Stimulated activated CD8-positive, alpha-beta memory T cell treated with anti-CD3 and anti-CD28 coated beads, Interleukin-12 subunit alpha, Interleukin-12 subunit beta, amount 100 ng/mL, for 24 hours (primary cell): ENCODE measurements around the gene BCAN.
"Not testable (repeated sequence)": the region's sequence is repeated elsewhere in the genome, so short reads cannot be mapped to it uniquely, and the experiment has no call there.

Experiments
- DNase-seq: peaks from one replicate; pipeline ENCODE4 v3.0.0-alpha.2; 2020; ENCODE audit errors: extremely low read depth

The BCAN gene

DNA sequence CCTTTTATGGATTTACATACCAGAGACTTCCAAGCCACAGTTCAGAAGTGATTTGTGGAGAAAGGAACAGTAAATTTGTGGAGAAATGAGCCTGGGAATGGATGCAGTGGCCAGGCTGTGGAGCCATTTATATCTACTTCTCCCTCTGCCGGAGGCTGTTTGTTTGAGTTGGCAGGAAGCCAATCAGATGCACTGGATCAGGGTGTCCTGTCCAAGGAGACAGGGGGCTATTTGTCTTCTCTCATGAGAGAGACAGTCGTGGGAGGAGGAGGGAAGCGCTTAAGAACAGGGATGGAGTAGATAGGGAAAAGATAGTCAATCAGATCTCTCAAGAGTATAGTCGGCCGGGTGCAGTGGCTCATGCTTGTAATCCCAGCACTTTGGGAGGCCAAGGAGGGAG is 25.5 kb upstream of the BCAN start:
- DNase-seq = no peak

DNA sequence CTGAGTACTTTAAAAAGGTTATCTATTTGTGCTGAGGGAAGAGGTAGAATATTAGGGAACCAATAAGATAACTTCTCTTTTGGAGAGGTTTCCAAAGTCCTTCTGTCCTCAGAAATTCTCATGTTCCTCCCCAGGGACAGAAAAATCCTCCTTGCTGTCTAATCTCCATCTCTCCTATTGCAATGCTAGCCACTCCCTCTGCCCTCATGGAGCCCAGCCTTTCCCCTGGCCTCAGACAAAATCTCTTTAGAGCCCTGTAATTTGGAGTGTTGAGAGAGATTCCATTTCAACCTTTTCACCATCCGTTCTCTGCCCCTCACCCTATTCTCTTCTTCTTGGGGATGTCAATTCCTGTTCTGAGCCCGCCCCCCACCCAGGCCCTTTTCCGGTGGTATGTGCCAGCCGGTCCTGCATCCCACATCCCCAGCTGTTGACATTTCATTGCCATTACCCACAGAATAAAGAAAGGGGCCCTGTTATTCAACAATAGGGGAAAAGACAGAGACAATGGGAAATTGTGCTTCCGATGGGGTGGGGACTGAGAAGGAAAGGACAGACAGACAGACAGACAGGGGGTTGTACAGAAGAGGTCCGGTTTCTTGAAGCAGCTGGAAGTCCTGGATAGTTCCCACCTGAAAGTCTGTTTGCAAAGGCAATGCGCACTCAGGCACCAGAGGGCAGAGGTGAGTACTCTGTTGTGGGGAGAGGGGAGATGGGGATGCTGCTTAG is 22.9 kb upstream of the BCAN start, which contains the start of gene HAPLN2:
TSS of gene HAPLN2 (plus strand) at position 563 of the 729 bp plus-strand sequence. CDS start 4,076 bp downstream, outside the sequence.
- DNase-seq = no peak

DNA sequence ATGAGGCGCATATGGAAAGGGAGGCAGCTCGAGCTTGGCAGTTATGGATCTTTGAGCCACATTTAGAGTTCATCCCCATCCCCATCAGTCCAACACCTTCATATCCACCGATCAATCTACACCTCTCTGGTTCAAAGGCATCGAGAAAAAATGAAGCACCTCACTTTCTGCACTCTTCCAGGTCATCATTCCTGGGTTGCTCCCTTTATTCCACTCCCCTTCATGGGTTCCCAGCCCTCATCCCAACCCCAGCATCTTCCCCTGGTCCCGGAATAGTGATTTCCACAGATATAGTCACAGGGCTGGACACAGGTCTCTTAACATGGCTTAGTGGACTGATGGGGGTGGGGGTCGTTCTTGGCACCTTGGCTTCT is 22.3 kb upstream of the BCAN start:
- no peak for DNase-seq

DNA sequence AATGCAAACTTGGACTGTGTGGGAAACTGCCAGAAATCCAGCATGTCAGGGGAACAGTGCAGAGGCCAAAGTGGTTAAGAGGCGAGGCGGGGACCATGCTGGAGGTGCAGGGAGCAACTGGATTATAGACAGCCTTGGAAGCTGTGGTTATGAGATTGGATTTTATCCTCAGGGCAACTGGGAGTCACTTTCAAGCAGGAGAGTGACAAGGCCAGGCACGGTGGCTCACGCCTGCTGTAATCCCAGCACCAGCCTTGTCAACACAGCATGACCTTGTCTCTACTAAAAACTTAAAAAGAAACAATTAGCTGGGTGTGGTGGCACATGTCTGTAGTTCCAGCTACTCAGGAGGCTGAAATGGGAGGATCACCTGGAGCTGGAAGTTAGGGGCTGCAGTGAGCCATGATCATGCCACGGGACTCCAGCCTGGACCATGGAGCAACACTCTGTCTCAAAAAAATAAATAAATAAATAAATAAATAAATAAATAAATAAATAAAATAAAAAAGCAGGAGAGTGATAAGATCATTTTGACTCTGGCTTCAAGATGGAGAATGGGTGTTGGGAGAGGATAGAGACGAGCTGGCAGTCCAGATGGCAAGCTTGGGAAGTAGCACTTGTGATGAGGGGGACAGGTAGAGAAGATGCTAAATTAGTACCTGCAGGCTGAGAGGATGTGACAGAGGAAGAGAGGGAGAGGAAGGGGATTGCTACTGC is 19.2 kb upstream of the BCAN start:
- no peak for DNase-seq

DNA sequence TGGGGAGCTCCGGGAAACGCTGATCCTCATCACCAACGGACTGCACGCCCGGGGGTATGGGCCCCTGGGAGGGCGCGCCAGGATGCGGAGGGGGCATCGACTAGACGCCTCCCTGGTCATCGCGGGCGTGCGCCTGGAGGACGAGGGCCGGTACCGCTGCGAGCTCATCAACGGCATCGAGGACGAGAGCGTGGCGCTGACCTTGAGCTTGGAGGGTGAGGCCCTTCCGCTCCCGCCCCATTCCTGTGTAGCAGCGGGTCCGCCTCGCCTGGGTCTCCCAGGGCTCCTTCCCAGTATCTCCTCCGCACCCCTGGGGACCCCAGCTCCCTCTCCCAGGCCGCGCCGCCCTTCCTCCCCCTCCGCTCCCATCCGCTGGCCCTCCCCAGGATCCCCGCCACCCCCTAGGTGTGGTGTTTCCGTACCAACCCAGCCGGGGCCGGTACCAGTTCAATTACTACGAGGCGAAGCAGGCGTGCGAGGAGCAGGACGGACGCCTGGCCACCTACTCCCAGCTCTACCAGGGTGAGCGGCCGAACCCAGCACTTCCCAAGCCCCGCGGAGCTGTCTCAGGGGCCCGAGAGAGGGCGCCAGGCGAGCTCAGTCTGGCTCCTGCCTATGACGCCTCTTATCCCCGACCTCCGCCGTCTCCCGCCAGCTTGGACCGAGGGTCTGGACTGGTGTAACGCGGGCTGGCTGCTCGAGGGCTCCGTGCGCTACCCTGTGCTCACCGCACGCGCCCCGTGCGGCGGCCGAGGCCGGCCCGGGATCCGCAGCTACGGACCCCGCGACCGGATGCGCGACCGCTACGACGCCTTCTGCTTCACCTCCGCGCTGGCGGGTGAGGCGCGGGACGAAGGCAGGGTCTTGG is 17.7 kb upstream of the BCAN start:
- DNase-seq = no peak

DNA sequence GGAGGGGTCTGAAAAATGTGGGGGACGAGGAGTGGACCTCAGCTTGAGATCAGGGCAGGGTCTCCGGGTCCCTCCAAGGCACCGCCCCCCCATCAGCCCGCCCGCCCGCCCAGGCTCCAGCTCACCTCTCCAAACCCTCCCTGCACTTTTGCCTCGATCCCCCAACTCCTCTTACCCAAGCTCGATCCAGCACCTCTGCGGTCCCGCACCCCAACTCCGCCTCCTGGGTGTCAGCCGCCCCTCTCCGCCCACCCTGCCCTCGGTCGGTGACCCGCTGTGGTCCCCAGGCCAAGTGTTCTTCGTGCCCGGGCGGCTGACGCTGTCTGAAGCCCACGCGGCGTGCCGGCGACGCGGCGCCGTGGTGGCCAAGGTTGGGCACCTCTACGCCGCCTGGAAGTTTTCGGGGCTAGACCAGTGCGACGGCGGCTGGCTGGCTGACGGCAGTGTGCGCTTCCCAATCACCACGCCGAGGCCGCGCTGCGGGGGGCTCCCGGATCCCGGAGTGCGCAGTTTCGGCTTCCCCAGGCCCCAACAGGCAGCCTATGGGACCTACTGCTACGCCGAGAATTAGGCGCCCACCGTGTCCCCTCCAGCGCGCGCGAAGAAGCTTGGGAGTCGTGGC is 17.0 kb upstream of the BCAN start:
- no peak for DNase-seq

DNA sequence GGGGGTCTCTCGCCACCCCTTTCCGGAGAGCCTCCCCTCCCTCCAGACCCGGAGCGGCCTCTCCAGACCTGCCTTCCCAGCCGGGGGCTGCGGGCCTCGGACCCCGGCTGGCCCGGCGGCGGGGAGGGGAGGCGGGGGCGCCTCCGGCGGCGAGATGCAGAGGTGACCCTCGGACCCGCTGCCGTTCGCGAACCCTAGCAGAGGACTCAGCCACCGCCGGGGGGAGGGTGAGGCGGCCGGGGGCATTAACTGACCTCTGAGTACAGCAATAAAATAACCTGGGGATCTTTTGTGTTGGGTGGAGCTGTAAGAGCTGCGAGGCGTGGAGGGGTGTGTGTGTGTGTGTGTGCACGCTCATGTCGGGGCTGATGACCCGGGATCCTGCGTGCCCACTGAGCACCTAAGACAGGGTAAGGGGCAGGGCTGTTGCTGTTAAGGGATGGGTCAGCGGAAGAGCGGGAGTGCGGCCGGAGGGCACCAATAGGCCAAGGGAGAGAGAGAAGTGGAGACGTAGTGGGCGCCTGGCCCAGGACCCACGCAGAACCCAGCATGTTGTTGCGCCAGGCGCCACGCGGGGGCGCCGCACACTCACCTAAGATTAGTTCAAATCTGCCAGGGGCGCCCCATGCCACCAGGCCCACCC is 16.4 kb upstream of the BCAN start:
- no peak for DNase-seq

DNA sequence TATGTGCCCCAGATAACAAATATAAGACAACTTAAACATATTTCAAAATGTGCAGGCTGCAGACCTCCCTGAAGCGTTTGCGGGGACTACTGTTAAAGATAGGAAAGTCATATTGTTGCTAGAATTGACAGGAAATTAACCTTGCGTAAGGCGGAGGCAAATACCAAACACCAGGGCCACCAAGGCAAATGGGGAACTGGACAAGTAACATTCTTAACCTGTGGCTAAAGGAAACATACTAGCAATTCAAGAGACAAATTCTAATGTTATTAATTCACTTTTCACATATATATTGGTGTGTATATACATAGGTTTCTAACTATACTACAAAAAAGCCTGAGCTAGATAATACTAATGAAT is 15.9 kb upstream of the BCAN start:
- DNase-seq = no peak

DNA sequence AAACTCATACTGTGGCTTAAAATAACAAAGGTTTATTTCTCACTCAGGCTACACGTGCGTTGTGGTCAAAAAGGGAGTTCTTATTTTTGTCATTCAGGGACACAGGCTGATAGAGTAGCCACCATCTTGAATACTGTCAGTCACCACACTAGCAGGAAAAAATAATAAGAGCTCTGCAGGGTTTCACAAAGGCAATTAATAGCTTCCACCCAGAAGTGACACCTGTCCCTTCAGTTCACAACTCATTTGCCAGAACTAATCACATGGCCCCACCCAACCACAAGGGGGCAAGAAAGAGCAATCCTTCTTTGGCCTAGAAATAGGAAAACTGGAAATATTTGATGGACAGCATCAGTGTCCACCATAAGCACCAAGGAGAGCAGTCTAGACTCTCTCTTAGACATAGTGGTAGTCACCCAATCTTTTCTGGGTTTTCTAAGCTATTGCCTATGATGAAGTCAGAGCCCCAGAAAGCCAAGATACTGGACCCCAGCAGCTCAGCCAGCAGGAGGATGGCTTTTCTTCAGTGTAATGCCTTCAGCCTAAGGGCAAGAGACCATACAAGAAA is 14.5 kb upstream of the BCAN start:
- no peak for DNase-seq

DNA sequence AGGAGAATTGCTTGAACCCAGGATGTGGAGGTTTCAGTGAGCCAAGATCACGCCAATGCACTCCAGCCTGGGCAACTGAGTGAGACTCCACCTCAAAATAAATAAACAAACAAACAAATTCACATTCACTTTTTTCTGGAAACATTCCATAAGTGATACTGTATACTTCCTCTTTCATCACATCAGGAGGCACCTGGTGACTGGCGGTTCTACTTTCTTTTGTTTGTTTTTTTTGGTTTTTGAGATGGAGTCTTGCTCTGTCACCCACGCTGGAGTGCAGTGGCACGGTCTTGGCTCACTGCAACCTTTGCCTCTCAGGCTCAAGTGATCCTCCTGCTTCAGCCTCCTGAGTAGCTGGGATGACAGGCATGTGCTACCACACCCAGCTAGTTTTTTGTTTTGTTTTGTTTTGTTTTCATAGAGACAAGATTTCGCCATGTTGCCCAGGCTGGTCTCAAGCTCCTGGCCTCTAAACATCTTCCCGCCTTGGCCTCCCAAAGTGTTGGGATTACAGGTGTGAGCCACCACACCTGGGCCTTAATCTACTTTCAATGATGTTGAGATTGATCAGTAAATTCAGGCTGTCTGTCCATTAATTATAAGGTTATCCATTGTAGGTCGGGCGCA is 12.0 kb upstream of the BCAN start:
- DNase-seq = no peak

DNA sequence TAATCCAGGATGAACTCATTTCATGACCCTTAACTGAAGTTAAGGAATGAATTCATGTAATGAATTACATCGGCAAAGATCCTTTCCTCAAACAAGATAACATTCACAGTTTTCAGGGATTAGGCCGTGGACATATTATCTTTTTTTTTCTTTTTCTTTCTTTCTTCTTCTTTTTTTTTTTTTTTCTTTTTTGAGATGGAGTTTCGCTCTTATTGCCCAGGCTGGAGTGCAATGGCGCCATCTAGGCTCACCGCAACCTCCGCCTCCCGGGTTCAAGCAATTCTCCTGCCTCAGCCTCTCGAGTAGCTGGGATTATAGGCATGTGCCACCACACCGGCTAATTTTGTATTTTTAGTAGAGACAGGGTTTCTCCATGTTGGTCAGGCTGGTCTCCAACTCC is 10.8 kb upstream of the BCAN start:
- DNase-seq = not testable (repeated sequence)

DNA sequence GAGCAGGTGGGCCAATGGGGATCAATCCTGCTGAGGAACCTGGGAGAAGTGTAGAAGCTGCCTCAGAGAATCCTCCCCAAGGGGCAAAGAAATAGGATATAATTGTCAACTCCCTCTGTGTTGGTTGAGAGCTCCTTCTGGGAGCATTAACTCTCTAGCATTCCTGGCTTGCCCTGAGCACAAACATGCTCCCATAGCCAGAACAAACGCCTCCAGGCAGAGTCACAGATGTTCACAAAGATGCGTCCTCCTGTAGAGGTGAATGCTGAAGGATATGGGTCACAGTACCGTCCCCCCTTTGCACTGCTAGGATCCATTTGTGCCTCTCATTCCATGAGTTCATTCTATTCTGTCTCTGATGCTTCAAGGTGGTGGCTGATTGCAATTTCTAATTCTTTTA is 9.6 kb upstream of the BCAN start:
- DNase-seq = no peak

DNA sequence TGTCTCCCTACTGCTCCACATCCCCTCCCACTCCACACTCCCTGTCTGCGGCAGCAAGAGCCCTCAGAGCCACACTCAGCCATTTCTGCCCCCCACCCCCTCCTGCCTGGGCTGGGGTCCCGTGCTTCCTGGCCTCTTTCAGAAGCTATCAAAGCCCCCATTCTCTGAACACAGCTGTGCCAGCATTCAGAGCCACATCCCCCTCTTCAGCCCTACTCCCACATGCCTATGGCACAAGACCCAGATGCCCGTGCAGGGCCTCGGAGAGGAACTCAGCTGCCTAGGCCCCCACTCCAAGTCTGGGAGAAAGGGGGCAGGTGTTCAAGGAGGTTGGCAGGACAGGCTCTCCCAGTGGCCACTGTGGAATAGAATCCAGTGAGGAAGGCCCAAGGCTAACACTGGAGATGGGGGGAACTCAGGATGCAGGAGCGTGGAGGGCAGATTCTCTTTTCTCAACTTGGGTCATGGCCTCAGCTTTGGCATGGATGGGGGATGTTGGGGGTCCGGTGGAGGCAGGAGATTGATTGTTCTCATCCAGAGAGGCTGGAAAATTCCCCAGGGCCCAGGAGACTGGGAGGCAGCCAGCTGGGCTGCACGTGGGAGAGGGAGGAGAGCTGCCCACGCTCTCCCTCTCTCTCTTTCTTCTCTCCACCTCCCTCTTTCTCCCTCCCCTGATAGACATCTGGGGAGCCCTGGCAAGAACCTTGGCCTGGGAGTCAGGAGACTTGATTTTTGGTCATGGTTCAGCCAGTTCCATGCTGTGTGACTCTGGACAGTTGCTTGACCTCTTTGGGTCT is 3.5 kb upstream of the BCAN start:
- DNase-seq = no peak

DNA sequence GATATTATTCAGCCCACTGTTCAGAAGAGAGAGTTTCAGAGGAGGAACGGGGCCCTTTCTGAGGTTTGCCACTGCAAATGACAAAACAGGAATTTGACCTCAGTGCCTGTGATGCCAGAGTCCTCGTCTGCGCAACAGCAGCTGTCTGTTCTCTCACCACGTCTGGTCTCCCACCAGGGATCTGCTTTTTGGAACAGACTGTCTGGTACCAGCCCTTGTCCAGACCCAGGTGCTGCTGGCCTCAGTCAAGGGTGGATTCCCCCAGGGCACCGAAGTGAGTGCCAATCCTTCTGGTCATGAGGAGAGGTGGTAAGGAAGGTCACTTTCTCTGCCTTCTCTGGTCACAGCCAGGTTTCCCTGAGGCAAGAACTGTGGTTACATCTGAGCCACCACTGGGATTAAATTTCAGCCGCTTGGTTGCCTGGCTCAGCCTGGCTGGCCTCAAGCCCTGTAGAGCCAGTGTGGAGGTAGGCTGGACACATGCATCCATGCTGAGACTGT is 2.3 kb upstream of the BCAN start:
- no peak for DNase-seq

DNA sequence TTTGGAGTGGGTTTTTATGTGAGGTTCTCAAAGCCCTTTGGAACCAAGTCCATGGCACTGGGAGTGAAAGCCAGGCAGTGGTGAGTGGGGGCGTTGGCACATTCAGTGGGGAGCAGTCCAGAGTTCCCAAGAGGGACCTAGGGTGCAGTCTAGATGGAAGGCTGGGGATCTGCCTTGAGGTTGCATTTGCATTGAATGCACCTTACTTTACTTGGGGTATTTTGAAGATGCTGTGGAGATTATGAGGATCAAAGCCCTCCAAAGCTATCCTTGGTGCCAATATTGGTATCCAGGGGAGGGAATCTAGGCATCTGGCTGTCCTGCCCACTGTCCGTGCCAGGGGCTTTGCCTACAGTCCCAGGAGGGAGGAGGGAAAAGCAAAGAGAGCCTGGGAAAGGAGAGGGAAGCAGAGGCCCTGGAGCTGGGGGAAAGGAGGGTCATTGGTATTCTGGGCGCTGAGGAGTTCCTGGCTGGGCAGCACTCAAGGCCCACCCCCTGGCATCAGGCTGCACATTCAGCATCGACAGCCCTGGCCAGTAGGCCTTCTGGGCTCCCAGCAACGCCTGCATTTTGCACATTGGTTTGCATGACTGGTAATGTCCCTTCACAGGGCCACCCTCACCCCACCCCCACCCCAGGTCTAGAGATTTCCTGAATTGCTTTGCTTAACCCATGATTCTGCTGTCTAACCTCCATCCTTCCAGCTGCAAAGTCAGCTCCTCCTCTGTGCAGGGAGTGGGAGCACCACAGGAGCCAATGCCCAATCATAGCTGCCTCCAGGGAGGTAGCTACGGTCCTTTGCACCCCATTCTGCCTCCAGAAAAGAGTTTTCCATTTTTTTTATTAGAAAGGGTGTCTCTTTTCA is 843 bp upstream of the BCAN start:
- DNase-seq = no peak

DNA sequence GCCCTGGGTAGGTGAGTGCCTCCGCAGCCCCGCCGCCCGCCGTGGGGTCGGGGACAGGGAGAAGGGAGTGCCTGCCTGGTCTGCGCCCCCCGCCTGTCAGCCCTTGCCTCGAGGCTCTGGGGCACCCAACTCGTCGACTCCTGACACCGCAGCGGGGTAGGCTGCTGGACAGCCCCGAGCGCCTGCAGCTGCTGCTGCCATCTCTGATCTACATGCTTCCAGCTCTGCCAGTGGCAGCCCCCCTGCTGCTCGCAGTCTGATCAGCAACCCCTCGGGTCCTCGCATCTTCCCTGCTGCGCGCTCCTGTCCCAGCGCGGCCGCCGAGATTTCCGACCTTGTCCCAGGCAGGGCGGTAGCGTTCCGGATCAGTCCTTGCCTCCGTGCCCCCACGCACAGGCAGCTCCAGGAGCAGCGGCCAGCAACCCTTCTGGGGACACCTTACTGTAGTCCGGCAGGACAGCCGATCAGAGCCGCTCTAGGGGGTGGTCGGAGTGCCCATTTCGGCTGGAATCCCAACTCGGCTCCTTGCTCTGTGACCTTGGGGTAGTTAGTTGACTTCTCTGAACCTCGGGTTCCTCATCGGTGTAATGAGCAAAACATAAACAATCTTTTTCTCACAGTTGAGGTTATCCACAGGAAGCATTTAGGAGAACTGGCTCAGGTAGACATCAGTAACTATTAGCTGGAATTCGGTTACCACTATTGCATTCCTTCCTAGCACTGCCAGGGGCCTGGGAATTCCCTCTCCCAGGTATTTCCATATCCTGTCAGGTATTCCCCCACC is 540 bp downstream of the BCAN start:
- DNase-seq = no peak

DNA sequence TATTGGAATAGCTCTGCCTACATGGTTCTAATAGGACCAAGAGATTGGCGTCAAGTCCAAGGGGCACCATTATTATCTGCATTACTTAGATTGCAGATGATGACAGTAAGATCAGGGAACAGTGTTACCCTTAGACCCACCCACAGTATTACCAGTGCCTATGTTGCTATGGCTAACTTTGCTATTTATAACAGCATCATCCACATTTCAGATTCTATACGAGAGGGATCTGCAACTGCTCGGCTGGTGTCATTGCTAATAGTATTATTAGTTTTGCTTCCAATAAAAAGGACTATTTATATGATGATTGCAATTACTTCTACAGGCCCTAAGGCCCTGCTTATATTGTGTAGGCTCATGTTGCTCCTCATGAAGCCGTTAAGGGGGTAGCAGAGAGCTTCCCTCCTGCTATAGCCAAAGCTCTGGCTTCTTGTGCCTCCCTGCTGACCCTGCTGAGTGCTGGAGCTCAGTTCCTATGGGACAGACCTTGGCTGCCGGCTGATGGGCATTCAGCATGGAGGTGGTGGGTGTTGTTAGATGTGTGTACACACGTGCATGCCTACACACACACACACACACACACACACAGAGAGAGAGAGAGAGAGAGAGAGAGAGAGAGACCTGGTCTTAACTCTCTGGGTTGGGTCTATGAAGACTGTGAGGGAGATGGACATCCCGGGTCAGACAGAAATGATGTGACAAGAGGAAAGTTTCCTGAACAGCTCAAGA is 1.3 kb downstream of the BCAN start:
- no peak for DNase-seq

DNA sequence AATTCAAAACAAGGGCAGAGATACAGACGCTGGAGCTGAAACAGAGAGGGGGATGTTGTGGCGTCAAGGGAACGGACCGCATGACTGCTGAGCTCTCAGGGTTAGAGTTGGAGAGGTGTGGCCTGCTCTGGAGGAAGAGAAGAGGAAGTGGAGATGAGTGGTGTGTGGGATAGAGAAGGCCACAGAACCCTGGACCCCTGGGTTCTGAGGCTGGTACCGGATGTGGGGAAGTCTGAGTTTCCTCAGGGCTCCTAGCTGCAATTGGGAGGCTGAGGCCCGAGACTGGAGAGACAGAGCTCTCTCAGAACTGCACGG is 1.8 kb downstream of the BCAN start:
- DNase-seq = no peak
